Measurements from ENCODE around the gene MYOZ1. TPM values are rescaled to one million over a fixed set of nuclear protein-coding genes. Genes with fewer than 3 reads are reported as not detected.
"Not testable (repeated sequence)": the region's sequence is repeated elsewhere in the genome, so short reads cannot be mapped to it uniquely, and the experiment has no call there.

Gene MYOZ1
- total and polyA plus RNA-seq, 2 of the 4 experiments (the other 2 are of a cell fraction): 0.18 to 0.29 TPM

DNA sequence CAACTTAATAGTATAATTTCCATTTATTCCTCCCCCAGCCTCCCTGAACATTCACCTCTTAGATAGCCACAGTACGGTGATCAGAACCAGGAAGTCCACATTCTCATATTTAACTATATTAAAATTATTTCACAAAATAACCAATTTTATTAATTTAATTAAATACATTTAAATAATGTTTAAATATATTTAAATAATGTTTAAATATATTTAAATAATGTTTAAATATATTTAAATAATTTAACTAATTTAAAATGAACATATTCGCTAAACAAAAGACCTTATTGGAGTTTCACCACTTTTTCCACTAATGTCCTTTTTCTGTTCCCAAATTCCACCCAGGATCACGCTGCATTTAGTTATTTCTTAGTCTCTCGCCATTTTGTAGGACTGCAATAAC is 27.1 kb upstream of the MYOZ1 start:
- DNase-seq; dilution Hi-C loops (cut with HindIII; ENCODE audit: low sequenced_read_pairs, unreplicated experiment): not testable (repeated sequence)

DNA sequence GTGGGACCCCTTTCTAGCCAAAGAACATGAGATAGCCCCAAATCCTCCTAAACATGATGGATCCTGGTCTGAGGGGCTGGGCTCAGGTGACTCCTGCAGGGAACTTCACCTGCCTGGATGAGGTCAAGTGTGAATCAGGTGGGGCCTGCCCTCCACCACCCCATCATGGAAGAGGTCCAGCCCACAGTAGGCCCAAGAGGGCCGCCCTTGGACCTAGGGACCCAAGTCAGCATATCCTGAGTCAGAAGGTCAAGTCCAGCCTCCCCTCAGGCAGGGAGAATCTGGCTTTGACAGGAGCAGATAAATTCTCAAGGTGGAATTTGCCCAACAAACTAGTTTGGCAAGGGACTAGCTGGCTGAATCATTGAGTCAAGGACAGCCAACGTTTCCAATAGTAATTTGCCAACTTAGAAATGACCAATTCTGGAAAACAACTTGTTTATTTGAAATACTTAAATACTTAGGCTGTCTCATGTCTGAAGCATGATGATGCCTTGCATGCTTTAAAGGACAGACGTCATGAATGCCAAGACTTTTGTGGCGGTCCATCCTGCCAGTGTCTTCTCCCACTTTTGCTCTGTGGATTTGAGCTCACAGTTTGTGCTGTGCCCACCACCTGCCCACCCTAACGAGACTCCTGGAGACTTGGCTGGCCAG is 25.0 kb upstream of the MYOZ1 start:
- H3K9me3 ChIP-seq (ENCODE audit: control insufficient read depth, insufficient read depth, low read length); H3K79me1 ChIP-seq (ENCODE audit: low read depth in 1 of 2, low read length in 2 of 2); intact Hi-C loops (cut with micrococcal nuclease); POLR2A ChIA-PET (ENCODE audit: unreplicated experiment); BruUV-seq (replicated peaks); ATAC-seq (ENCODE audit: low read depth); H3K27me3 ChIP-seq (ENCODE audit: control insufficient read depth, insufficient read depth, low read length); H3K4me1 ChIP-seq (ENCODE audit: control insufficient read depth, insufficient read depth, low read length); H3K9me1 ChIP-seq (ENCODE audit: insufficient read depth, low read length); H2AK9ac ChIP-seq (replicated peaks; ENCODE audit: low read depth, low read length, poor library complexity); H3K56ac ChIP-seq (ENCODE audit: extremely low read depth, insufficient read depth, low read length); H3K4me2 ChIP-seq (ENCODE audit: low read depth, low read length); H2BK15ac ChIP-seq (ENCODE audit: low read depth, low read length); H4K20me1 ChIP-seq (ENCODE audit: insufficient read depth, low read length); H3K36me3 ChIP-seq (ENCODE audit: control insufficient read depth, insufficient read depth, low read length); H3K4me3 ChIP-seq (ENCODE audit: insufficient read depth, low read depth, low read length); H3K14ac ChIP-seq (replicated peaks; ENCODE audit: low read depth, low read length); H4K5ac ChIP-seq (ENCODE audit: low read depth, low read length); in situ Hi-C loops (cut with MboI; ENCODE audit: low sequenced_read_pairs); H2AFZ ChIP-seq (replicated peaks; ENCODE audit: low read length, poor library complexity); H3K18ac ChIP-seq (ENCODE audit: low read depth, low read length); H3K9ac ChIP-seq (ENCODE audit: low read depth, low read length); H4K8ac ChIP-seq (ENCODE audit: low read depth in 2 of 2, low read length in 2 of 2); H2BK120ac ChIP-seq (ENCODE audit: low read depth, low read length); H3K23ac ChIP-seq (ENCODE audit: low read depth, low read length); CTCF ChIA-PET; dilution Hi-C loops (cut with HindIII; ENCODE audit: low sequenced_read_pairs, unreplicated experiment); H4K91ac ChIP-seq (ENCODE audit: insufficient read depth, low read depth, low read length); H2BK20ac ChIP-seq (ENCODE audit: low read depth, low read length): not testable (repeated sequence)
- peak overlapping the region; percentile 54 for H2BK5ac ChIP-seq (ENCODE audit: low read depth, low read length, poor library complexity, severe bottlenecking)
- peak overlapping the region; percentile 49; the same call in 1 of the 2 replicates for H3K27ac ChIP-seq (ENCODE audit: insufficient read depth, low read length)
- 0 out of 2 replicates have a peak overlapping the region, but pooled peaks have one; percentile 43 for H3K4ac ChIP-seq (ENCODE audit: low read depth, low read length)
- DNase-seq: peak; percentile 75
- H2AK5ac ChIP-seq (ENCODE audit: low read depth, low read length): peak overlapping the region; percentile 67; the same call in 1 of the 2 replicates
- no CpG with 5 or more reads among the region's 5 CpGs for WGBS, 2 experiments (ENCODE audit: extremely low coverage in 2 of 2, insufficient read length in 1 of 2)

More for the DNA sequence above, 27.1 kb upstream of the MYOZ1 start:
- H3K9me3 ChIP-seq (ENCODE audit: control insufficient read depth, insufficient read depth, low read length); H3K56ac ChIP-seq (ENCODE audit: extremely low read depth, insufficient read depth, low read length); H3K23ac ChIP-seq (ENCODE audit: low read depth, low read length); in situ Hi-C loops (cut with MboI; ENCODE audit: low sequenced_read_pairs); H2BK20ac ChIP-seq (ENCODE audit: low read depth, low read length); H3K4me2 ChIP-seq (ENCODE audit: low read depth, low read length); H3K4me3 ChIP-seq (ENCODE audit: insufficient read depth, low read depth, low read length); H3K14ac ChIP-seq (replicated peaks; ENCODE audit: low read depth, low read length); H3K9ac ChIP-seq (ENCODE audit: low read depth, low read length); POLR2A ChIA-PET (ENCODE audit: unreplicated experiment); H3K36me3 ChIP-seq (ENCODE audit: control insufficient read depth, insufficient read depth, low read length); H2BK15ac ChIP-seq (ENCODE audit: low read depth, low read length); intact Hi-C loops (cut with micrococcal nuclease); H3K9me1 ChIP-seq (ENCODE audit: insufficient read depth, low read length); ATAC-seq (ENCODE audit: low read depth); H3K27me3 ChIP-seq (ENCODE audit: control insufficient read depth, insufficient read depth, low read length); H2AK5ac ChIP-seq (ENCODE audit: low read depth, low read length); H4K91ac ChIP-seq (ENCODE audit: insufficient read depth, low read depth, low read length); H3K18ac ChIP-seq (ENCODE audit: low read depth, low read length); CTCF ChIA-PET; H4K5ac ChIP-seq (ENCODE audit: low read depth, low read length); H3K4ac ChIP-seq (ENCODE audit: low read depth, low read length); H3K79me1 ChIP-seq (ENCODE audit: low read depth in 1 of 2, low read length in 2 of 2); BruUV-seq (replicated peaks); H2BK120ac ChIP-seq (ENCODE audit: low read depth, low read length); H4K8ac ChIP-seq (ENCODE audit: low read depth in 2 of 2, low read length in 2 of 2); H4K20me1 ChIP-seq (ENCODE audit: insufficient read depth, low read length); H2AFZ ChIP-seq (replicated peaks; ENCODE audit: low read length, poor library complexity); H3K27ac ChIP-seq (ENCODE audit: insufficient read depth, low read length); H3K4me1 ChIP-seq (ENCODE audit: control insufficient read depth, insufficient read depth, low read length); H2BK5ac ChIP-seq (ENCODE audit: low read depth, low read length, poor library complexity, severe bottlenecking); H2AK9ac ChIP-seq (replicated peaks; ENCODE audit: low read depth, low read length, poor library complexity): not testable (repeated sequence)
- no CpG with 5 or more reads among the region's 4 CpGs for WGBS, 2 experiments (ENCODE audit: extremely low coverage in 2 of 2, insufficient read length in 1 of 2)

Data from IMR-90 (cell line).